CD4-positive, alpha-beta T cell treated with Interferon gamma for 1 hour (primary cell): ENCODE results near the gene NADK2.
A peak's percentile ranks its signal among the peaks of the same experiment; 100 is the strongest.
"Not testable (repeated sequence)": the region's sequence is repeated elsewhere in the genome, so short reads cannot be mapped to it uniquely, and the experiment has no call there.

Source experiments
- DNase-seq: peaks from one replicate; pipeline ENCODE4 v3.0.0-alpha.2; 2020

NADK2 gene, protein sequence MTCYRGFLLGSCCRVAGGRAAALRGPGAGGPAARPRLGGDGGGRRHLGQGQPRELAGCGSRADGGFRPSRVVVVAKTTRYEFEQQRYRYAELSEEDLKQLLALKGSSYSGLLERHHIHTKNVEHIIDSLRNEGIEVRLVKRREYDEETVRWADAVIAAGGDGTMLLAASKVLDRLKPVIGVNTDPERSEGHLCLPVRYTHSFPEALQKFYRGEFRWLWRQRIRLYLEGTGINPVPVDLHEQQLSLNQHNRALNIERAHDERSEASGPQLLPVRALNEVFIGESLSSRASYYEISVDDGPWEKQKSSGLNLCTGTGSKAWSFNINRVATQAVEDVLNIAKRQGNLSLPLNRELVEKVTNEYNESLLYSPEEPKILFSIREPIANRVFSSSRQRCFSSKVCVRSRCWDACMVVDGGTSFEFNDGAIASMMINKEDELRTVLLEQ

DNA sequence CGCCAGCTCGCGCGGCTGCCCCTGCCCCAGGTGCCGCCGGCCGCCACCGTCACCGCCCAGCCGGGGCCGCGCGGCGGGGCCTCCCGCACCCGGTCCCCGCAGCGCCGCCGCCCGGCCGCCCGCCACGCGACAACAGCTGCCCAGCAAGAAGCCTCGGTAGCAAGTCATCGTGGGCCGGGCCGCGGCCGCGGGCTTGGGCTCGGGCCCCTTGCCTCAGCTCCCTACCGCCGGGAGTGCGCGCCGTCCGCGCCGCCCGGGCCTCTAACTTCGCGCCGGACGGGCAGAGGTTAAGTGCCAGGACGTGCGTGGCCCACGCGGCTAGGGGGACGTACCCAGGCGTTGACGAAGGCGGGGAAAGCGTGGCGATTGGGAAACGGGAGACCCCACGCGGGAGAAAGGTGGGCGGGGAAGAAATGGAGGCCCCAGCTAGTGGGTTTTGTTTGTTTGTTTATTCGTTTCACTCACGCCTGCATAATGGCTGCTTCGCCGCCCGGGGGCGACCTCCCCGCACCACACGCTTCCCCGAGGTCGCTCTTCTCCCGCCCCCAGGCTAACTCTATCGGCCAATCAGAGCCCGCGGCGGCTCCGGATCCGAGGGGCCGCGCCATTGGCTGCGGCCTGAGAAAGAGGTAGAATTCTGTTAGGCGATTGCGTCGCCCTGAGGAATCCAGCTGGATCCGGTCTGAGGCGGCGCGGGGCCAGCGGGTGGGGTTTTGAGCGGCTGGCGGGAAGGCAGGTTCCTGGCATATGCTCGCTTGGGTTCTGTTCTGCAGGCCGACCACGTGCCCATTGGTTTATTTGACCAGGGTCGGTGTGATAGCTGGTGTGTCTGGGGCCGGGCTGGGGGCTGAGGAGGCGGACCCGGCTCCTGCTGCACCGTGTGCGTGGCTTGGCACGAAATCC lies at the start of gene NADK2:
Gene NADK2, minus strand, starts transcription at position 295 of the 903 bp plus-strand sequence. Its CDS starts 127 bp downstream, at position 168.
- peak; percentile 94 for DNase-seq

DNA sequence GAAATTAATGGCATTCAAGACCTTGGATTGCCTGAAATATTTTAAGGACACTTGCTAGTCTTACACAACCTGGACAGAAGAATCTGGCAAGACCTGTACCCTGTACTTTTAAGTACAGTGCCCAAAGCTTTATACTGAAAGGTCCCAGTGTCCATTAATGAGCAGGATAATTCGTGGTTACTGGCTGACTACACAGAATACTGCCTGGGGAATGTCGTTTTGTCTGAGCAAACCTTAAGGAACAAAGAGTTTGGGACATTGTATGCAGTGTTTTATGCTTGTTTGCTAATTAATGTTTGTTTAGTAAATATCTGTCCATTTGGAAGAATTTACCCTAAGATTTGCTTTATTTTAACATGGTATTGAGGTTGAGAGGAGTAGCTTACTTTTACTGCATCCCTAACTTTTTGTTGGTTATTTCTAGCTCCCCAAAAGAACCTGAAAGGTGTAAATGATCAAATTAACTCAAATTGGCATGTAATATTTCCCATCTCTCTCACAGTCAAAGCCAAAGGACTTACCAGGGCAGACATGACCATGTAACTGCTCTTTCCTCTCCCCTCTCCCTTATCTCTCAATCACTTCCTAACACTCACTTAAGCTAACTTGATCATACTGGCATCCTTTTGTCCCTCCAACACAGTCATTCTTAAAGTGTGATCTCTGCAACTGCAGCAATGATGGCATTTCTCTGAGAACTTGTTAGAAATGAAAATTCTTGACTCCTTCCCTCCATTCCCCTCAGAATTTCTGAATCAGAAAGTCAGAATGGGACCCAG lies 44.3 kb upstream of the NADK2 start:
- no peak for DNase-seq

DNA sequence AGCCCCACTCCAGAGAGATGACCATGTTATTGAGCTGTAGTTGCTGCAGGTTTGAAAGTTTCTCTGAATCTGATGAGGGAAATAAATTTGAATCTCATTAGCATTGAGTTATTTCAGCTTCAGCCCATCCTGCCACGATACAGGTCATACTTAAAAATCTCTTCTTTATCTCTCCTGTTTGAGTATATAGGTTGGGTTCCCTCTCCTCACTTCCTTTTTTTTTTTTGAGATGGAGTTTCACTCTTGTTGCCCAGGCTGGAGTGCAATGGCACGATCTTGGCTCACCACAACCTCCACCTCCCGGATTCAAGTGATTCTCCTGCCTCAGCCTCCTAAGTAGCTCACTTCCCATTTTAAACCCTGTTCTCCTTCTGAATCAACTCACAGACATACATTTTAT lies 42.0 kb upstream of the NADK2 start:
- DNase-seq = not testable (repeated sequence)

DNA sequence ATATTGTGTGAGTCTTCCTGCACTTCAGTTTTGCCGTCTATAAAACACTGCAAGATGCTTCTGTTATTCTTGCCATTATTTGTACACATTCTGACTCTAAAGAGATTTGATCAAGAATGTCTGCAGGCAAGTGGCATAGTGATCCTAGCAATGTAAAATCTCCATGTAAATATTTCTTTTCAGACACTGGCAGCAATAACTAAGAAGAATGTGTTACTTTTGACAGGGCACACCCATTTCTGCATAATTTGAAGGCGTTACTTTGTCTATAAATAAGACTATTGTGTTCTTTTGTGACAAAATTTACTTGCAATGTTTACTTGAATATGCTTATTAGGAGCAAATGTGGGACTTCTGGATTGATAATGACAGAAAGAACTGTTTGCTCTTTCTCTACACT lies 39.9 kb upstream of the NADK2 start:
- DNase-seq = no peak

DNA sequence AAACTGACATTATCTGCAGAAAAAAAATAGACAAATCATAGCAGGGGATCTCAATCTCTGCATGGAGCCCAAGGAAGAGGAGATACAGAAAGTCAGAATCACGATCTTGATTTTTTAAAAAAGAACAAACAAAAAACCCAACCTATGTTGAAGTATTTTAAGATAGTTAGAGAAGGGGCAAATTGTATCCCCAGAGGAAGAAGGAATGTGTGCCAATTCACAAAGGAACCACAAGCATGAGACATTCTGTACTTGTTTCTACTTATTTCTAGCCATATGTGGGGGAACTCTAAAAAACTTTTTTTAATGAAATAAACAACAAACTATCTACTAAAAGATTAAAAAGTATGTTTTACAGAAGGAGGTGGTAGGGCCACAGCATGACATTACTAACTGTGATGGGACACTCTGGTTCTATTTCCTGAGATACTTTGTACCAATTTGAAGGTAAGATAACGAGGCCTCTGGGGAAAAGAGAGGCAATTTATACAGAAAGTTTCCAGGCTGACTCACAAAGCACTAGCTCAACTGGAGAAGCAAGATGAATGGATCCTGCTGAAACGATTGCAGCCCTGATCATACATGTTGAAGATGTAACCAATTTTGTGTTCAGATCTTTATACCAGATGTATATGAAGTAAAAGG lies 37.5 kb upstream of the NADK2 start:
- DNase-seq = no peak

DNA sequence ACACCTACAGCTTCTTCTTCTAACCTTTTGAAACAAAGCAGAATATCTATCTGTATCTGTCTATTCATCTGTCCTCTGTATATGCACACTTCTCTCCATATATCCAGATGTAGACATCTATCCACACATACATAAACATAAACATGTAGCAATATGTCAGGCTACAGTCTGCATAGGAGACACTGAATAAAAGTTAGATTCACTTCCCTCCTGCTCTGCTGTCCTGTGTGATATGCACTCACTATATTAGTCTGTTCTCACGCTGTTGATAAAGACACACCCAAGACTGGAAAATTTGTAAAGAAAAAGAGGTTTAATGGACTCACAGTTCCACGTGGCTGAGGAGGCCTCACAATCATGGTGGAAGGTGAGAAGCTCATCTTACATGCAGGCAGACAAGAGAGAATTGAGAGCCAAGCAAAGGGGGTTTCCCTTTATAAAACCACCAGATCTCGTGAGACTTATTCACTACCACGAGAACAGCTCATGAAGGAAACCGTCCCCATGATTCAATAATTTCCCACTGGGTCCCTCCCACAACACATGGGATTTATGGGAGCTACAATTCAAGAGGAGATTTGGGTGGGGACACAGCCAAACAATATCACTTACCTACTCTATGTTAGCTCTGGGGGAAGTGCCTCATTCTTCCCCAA lies 35.9 kb upstream of the NADK2 start:
- DNase-seq = no peak

DNA sequence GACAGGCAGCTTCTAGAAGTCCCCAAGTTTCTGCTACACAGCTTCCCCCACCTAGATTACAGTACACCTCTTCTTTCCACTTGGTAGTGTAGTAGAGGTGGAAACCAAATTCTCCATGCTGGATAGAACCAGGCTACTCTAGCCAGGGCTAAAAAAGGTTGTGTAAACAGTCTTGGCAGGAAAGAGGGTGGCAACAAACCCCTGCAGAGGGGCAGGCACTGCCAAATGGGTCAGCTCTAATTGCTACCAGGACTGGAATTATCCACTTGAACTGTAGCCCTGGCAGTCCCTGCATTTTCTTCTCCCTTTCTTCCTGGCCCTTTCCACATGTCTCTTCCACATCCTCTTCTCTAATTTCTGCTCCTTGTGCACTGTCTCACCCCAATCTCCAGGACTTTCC lies 35.1 kb upstream of the NADK2 start:
- no peak for DNase-seq

DNA sequence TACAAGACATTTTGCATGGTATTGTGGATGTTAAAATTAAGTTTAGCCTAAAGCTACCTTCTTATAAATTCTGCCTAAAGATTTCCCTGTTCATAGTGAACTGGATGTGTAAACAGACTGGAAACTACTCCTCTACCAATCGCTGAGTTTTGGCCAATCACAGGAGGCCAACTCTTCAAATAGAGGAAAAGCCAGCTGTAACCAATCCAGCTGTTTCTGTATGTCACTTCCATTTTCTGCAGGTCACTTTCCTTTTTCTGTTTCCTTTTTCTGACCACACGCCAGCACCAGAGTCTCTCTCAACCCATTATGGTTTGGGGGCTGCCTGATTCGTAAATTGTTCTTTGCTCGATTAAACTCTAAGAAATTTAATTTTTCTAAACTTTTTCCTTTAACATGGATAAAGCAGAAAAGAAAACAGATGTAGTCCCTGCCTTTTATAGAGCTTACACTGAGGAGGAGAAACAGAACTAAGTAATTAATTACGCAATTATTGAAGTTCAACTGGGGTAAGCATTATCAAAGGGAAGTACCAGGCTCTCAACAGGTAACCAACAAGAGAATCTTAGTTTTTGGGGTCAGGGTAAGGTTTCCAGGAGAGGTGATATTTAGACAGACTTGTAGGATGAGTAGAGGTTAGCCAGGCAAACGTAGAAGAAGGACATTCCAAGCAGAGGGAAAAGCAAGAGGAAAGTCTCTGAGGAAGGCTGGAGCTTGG lies 32.2 kb upstream of the NADK2 start:
- no peak for DNase-seq

DNA sequence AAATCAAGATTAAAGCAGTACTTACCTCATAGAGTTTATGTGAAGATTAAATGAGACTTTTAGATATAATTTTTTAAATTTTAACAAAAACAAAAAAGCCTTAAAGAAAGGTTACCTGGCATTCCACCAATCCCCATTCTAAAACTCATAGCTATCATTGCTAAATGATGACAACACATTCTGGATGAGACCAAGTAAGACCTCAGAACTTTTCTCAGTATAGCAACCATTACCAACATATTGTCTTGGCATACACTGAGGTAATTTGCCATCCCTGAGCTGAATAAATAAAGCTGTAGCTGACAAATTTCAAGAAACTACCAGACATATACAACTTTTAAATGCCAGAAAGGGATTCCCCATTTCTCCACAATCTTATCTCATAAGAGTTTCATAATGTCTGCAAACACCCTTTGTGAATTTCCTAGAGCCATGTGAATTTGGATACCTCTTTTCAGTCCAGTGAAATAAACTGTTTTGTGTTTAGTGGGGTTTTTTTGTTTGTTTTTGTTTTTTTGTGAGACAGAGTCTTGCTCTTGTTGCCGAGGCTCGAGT lies 30.5 kb upstream of the NADK2 start:
- DNase-seq = no peak

DNA sequence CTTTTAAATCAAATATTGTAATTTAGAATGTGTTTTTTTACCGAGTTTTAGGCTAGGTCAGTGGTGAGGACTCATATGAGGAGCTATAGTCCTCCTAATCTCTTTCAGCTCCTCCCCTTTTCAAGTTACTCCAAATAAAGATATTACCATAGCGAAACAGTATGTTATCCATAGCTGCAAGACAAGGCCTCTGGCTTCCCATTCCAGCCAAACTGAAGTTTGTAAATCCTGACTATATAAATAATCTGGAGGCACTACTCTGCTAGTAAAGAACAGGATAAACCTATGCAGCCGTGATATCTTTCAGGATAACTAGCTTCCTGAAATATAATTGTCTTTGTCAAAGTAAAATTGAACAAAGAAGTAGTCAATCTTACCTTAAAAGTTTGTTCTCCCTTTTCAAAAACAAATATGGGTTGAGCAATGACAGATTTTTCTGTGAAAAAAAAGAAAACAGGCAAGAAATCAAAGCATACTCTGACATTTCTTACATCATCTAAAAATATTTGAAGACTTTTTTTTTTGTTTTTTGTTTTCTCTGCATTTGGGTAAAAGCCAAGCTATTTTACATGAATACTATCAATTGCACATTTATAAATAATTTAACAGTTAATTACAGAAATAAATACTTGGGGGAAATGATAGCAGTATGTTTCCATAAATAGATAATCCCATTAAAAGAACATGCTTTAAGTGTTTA lies 29.3 kb upstream of the NADK2 start:
- DNase-seq = no peak

DNA sequence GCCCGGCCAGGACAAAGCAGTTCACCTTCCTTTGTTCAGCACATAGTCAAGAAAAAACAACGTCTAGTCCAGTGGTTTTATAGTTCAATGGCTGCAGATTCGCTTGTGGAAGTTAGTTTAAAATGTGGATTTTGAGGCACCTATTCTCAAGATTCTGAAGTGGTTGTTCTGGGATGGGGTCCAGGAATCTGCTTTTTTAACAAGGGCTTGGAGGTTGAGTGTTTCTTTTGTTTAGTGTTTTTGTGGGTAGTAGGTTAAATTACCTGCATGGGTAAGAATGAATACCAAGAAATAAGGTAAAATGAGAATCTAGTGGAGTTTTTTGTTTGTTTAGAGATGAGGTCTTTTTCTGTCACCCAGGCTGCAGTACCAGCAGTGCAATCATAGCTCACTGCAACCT lies 28.4 kb upstream of the NADK2 start:
- no peak for DNase-seq

DNA sequence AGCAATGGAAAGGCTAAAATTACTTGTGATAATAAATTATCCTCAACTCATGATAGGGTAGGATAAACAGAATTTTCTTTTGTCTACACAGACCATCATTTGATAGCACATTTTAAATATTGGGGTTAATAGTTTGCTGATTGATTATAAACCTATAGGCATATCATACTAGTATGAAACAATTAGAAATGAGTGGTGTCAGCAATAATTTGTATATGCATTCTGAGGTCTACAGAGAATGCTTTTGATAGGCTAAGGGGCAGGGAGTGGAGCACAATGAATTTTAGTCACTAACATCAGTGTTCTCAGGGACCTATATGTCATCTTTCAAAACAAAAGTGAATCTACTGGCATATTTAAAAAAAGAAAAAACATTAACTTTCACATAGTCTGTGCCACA lies 27.8 kb upstream of the NADK2 start:
- no peak for DNase-seq

DNA sequence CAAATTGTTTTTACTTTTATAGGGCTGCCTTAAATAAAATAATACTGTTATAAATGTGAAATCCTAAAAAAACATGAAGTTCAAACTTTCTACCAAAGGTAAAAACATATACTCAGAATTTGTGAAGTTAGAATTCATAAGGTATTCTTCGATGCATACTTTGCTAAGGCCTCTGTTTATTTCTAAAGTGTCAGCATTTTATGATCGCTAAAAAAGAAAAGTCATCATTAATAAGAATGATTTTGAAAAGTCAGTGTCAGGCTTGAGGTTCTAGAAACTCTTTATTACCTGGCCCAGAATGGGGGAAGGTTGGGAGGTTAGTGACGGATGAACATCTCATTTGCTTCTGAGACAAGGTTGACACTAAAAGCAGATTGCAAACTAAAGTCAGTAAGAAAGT lies 26.2 kb upstream of the NADK2 start:
- no peak for DNase-seq

DNA sequence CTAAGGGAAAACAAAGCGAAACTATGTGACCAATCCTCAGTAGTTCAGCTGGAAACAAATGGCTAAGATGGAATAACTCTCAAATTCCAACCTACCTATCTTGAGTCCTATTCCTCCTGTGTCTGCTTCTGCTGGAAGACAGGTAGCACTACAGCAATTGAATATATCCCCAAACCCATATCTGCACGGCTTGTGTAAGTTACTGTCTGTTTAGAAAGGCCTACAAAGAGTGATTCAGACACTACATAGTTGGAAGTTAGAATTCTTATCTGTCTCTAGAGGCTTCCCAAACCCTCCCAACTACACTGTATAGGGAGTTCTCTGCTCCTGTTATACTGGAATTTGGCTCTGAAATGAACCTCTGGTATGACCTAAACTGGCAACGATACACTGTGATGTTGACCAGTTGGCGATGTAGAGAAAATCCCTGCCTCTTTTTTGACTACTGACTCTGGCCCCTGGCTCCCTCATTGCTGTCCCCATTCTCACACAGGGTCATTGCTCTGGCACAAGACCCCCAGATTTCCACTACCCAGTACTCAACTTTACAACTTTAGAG lies 22.6 kb upstream of the NADK2 start:
- DNase-seq = no peak

DNA sequence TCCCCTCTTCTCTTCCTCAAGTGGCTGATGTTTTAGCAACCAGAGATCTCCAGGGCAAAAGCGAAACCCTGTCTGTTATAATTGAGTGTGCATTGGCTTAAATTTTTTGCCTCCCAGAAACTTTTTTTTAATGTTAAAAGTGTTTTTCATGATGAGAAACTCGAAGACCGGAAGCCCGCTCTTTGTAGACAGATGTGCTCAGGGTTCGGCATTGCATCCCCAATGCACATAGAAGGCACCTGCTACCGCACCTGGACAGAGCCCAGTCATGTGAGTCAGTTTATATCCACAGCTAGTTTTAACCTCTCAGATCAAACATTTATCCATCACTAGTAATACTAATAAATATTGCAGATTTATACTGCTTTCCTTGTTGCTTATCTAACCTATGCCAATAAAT lies 19.5 kb upstream of the NADK2 start:
- DNase-seq = no peak

DNA sequence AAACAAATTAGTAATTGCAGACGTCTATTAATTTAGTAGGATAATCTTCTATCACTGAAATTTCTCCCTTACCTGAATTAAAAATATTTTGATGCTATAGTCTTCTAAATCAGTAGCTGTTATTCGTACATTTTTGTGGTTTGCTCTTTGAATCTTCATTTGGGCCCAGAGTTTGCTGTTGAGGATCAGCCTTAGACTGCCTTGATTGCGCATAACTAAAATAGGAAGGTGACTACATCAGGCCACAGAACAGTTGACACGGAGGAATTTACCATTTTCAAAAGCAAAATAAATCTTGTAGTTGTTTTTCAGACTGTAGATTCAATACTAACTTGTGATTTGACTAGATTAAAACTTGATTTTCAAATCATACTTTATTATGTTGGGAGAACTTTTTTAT lies 11.8 kb upstream of the NADK2 start:
- DNase-seq = no peak

DNA sequence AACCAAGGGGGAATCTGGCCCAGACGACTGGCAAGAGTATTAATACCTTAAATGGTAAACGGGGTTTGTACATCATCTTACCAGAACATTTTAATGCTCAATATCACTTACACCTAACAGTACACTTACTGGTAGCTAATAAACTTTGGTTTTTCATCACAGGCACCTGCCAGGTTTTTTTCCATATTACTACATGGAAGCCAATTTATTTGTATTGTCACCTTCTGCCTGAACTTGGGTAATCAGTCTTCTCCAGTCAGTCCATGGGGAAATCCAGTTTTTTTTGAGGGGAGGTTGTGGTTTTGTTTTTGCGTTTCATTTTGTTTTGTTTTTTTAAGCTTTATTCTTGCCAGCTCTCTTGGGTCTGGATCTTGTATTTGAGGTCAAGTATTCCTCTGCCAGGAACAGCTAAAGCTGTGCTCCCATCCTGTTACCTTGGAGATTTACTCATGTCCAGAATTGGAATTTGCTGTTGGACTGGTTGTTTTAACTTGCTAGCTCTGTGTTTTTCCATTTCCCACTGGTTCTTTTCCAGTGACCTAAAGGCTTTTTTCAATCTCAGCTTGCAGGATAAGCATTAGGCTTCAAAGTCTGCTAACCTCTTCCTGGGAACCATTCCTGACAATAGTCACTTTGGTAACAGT lies 11.1 kb upstream of the NADK2 start:
- DNase-seq = no peak

DNA sequence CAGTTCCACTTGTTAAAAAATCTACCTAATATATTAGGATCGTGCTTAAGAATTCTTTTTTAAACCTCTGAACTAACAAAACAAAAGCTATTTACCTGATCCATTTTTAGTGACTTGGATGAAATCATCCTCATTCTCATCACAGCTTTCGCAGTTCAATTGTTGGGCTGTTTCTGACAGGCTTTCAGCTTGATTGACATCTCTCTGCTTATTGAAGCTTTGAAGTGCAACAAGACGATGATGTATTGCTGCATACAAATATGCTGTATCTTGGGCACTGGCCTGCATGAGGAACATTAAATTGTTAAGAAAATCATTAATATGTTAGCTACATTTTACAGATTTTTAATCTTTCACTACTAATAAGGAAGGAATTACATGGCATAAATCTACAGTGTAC lies 9.5 kb upstream of the NADK2 start:
- DNase-seq = no peak

DNA sequence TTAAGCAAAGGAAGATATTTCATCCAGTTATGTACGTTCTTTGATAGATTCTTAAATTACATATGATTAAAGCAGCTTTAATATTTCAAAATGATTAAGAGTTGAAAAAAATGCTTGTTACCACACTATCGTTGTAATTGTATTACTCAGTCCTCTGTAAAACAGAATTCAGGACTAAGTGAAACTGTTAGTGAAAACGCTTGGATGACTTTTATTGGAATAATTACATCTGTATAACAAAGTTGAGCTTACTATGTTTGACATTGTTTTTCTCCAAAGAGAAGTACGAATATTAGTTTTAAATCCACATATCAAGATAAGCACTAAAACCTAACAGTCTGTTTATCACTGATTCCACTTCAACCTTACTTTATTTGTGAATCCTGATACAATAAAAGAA lies 8.7 kb upstream of the NADK2 start:
- DNase-seq = no peak
